GM19438 (cell line): ENCODE measurements around the gene PRRC2A.

Experiments used
- ATAC-seq: cut with Tn5 transposase; IDR thresholded peaks from one replicate; pipeline ENCODE4 v1.9.1; 2021; ENCODE audit warnings: low read depth; ENCODE audit not compliant: unreplicated experiment

Gene PRRC2A

GRCh38 chr6:31663961-31664789, 43.7 kb downstream of the PRRC2A start:
- no peak for ATAC-seq

GRCh38 chr6:31664790-31665500, 44.4 kb downstream of the PRRC2A start, which contains the start of gene GPANK1:
GPANK1 (minus strand) TSS chr6:31664997; CDS start chr6:31664478, 519 bp downstream.
- peak; percentile 2 for ATAC-seq

GRCh38 chr6:31665501-31666336, 45.2 kb downstream of the PRRC2A start, which contains the start of gene CSNK2B:
CSNK2B (plus strand) TSS chr6:31666080; CDS start chr6:31666832, 752 bp downstream.
- ATAC-seq: peak; percentile 76

GRCh38 chr6:31666337-31666965, 45.9 kb downstream of the PRRC2A start:
- no peak for ATAC-seq

GRCh38 chr6:31669676-31670075, 49.2 kb downstream of the PRRC2A start, which contains the start of gene LY6G5B:
LY6G5B (plus strand) TSS chr6:31669976; CDS start chr6:31670951, 975 bp downstream.
- no peak for ATAC-seq

- no peak for ATAC-seq
Observed at GRCh38 chr6:31676322-31676903, 55.9 kb downstream of the PRRC2A start.

- ATAC-seq: no peak
Observed at GRCh38 chr6:31676904-31677303, 56.4 kb downstream of the PRRC2A start.

GRCh38 chr6:31677955-31678354, 57.4 kb downstream of the PRRC2A start:
- no peak for ATAC-seq

GRCh38 chr6:31680226-31681134, 60.0 kb downstream of the PRRC2A start, which contains the start of gene LY6G5C:
LY6G5C (minus strand) TSS chr6:31681067; CDS start chr6:31680373, 694 bp downstream.
- ATAC-seq: no peak

- ATAC-seq: no peak
Observed at GRCh38 chr6:31681135-31681671, 60.7 kb downstream of the PRRC2A start.

- no peak for ATAC-seq
Observed at GRCh38 chr6:31683591-31683990, 63.1 kb downstream of the PRRC2A start.

GRCh38 chr6:31686483-31686882, 66.0 kb downstream of the PRRC2A start:
- no peak for ATAC-seq

GRCh38 chr6:31687321-31687720, 66.8 kb downstream of the PRRC2A start:
- no peak for ATAC-seq
